Ishikawa (cell line): ENCODE measurements around the gene RAD9A.

Experiments
- CEBPB ChIP-seq: IDR thresholded peaks from 2 replicates; pipeline ENCODE4 v1.6.1; 2012
- CREB1 ChIP-seq: IDR thresholded peaks from 2 replicates; pipeline ENCODE4 v1.6.1; 2012; ENCODE audit warnings: low read depth
- EGR1 ChIP-seq: IDR thresholded peaks from 2 replicates; pipeline ENCODE4 v1.6.1; 2012
- EP300 ChIP-seq: IDR thresholded peaks from 2 replicates; pipeline ENCODE4 v1.6.1; 2012; ENCODE audit warnings: borderline replicate concordance
- FOXM1 ChIP-seq: IDR thresholded peaks from 2 replicates; pipeline ENCODE4 v1.6.1; 2012; ENCODE audit warnings: low read depth, borderline replicate concordance
- MAX ChIP-seq: IDR thresholded peaks from 2 replicates; pipeline ENCODE4 v1.6.1; 2012
- NFIC ChIP-seq: IDR thresholded peaks from 2 replicates; pipeline ENCODE4 v1.6.1; 2012
- RAD21 ChIP-seq: IDR thresholded peaks from 2 replicates; pipeline ENCODE4 v1.6.1; 2012; ENCODE audit warnings: low read depth
- REST ChIP-seq: IDR thresholded peaks from 2 replicates; pipeline ENCODE4 v1.6.1; 2012; ENCODE audit warnings: low read depth, mild to moderate bottlenecking
- TAF1 ChIP-seq: IDR thresholded peaks from 2 replicates; pipeline ENCODE4 v1.6.1; 2012; ENCODE audit warnings: low read depth, mild to moderate bottlenecking
- TCF12 ChIP-seq: IDR thresholded peaks from 2 replicates; pipeline ENCODE4 v1.6.1; 2012; ENCODE audit warnings: low read depth
- USF1 ChIP-seq: IDR thresholded peaks from 2 replicates; pipeline ENCODE4 v1.6.1; 2012
- YY1 ChIP-seq: IDR thresholded peaks from 2 replicates; pipeline ENCODE4 v1.6.1; 2012; ENCODE audit warnings: low read depth
- ZBTB7A ChIP-seq: IDR thresholded peaks from 2 replicates; pipeline ENCODE4 v1.6.1; 2012; ENCODE audit warnings: low read depth

- no peak for TF ChIP-seq EP300
- TF ChIP-seq REST = no peak
- TF ChIP-seq CEBPB = no peak
- no peak for TF ChIP-seq CREB1
- TF ChIP-seq NFIC = no peak
- no peak for TF ChIP-seq RAD21
- TF ChIP-seq MAX = no peak
- no peak for TF ChIP-seq TAF1
- no peak for TF ChIP-seq YY1
- no peak for TF ChIP-seq USF1
- no peak for TF ChIP-seq ZBTB7A
- no peak for TF ChIP-seq FOXM1
- no peak for TF ChIP-seq EGR1
- no peak for TF ChIP-seq TCF12
Measured at GRCh38 chr11:67387069-67387468, 4.7 kb upstream of the RAD9A start.
